Neural cell (in vitro differentiated cells): ENCODE measurements around the gene DCTN5. TPM values are rescaled to one million over a fixed set of nuclear protein-coding genes. Genes with fewer than 3 reads are reported as not detected.

Source experiments
- H2AFZ ChIP-seq: fragments of 200-600, 300-800 bp; sonication (generic), shearing (Covaris generic); 2 replicates; pipeline ENCODE4 v1.6.0; 2014; ENCODE audit warnings: low read depth, mild to moderate bottlenecking, antibody characterized with exemption, low read length, moderate library complexity
- H3F3A ChIP-seq: fragments of 200-600 bp; shearing (Covaris generic); 2 replicates; pipeline ENCODE4 v1.6.1; 2016; ENCODE audit warnings: mild to moderate bottlenecking, moderate library complexity, mixed read lengths, antibody characterized with exemption, low read length; ENCODE audit not compliant: insufficient read depth, poor library complexity, severe bottlenecking
- H3K27ac ChIP-seq: fragments of 200-600, 300-800 bp; sonication (generic), shearing (Covaris generic); 2 replicates; pipeline ENCODE4 v1.5.1; 2014; ENCODE audit warnings: mild to moderate bottlenecking, low read length, moderate library complexity
- H3K27me3 ChIP-seq: fragments of 300-800, 200-600 bp; sonication (generic), shearing (Covaris generic); 2 replicates; pipeline ENCODE4 v1.6.0; 2014; ENCODE audit warnings: mild to moderate bottlenecking, low read depth, low read length, moderate library complexity; ENCODE audit not compliant: insufficient read depth
- H3K36me3 ChIP-seq: fragments of 300-800, 200-600 bp; sonication (generic), shearing (Covaris generic); 2 replicates; pipeline ENCODE4 v1.5.1; 2014; ENCODE audit warnings: mild to moderate bottlenecking, antibody characterized with exemption, low read length, moderate library complexity; ENCODE audit not compliant: insufficient read depth
- H3K4me2 ChIP-seq: fragments of 300-800, 200-600 bp; sonication (generic), shearing (Covaris generic); 2 replicates; pipeline ENCODE4 v1.6.0; 2014; ENCODE audit warnings: mild to moderate bottlenecking, low read length
- H3K4me3 ChIP-seq: fragments of 300-800, 200-600 bp; sonication (generic), shearing (Covaris generic); 2 replicates; pipeline ENCODE4 v1.5.1; 2014; ENCODE audit warnings: mild to moderate bottlenecking, low read length, moderate library complexity
- H3K79me2 ChIP-seq: fragments of 200-600 bp; shearing (Covaris generic); replicated peaks from 2 replicates; pipeline ENCODE4 v1.6.0; 2014; ENCODE audit warnings: mild to moderate bottlenecking, low read length, moderate library complexity; ENCODE audit not compliant: insufficient read depth
- H3K9ac ChIP-seq: fragments of 300-800, 200-600 bp; sonication (generic), shearing (Covaris generic); 2 replicates; pipeline ENCODE4 v1.6.1; 2016; ENCODE audit warnings: mild to moderate bottlenecking, low read length, mixed read lengths
- H3K9me2 ChIP-seq: fragments of 200-600 bp; shearing (Covaris generic); 2 replicates; pipeline ENCODE4 v1.6.1; 2016; ENCODE audit warnings: mild to moderate bottlenecking, low read length, mixed read lengths; ENCODE audit not compliant: insufficient read depth
- H3K9me3 ChIP-seq: fragments of 200-600, 300-800 bp; sonication (generic), shearing (Covaris generic); 2 replicates; pipeline ENCODE4 v1.6.1; 2016; ENCODE audit warnings: mild to moderate bottlenecking, mixed run types, low read length, moderate library complexity, mixed read lengths
- H4K20me1 ChIP-seq: fragments of 200-600 bp; shearing (Covaris generic); 2 replicates; pipeline ENCODE4 v1.6.1; 2016; ENCODE audit warnings: mild to moderate bottlenecking, mixed run types; ENCODE audit not compliant: insufficient read depth
- CTCF ChIP-seq: fragments of 450-650 bp; IDR thresholded peaks from 2 replicates; pipeline ENCODE4 v1.5.1; 2014; ENCODE audit warnings: antibody characterized with exemption, mild to moderate bottlenecking, moderate library complexity; ENCODE audit not compliant: poor library complexity, severe bottlenecking
- EP300 ChIP-seq: fragments of 450-650 bp; conservative IDR thresholded peaks from 2 replicates; pipeline ENCODE4 v1.6.1; 2014; ENCODE audit warnings: antibody characterized with exemption, mild to moderate bottlenecking, moderate library complexity; ENCODE audit not compliant: poor library complexity, severe bottlenecking
- EZH2 ChIP-seq: fragments of 200-600, 300-800 bp; shearing (Covaris generic), sonication (generic); IDR thresholded peaks from 2 replicates; pipeline ENCODE4 v1.6.1; 2014; ENCODE audit warnings: antibody characterized with exemption, low read length, borderline replicate concordance, mild to moderate bottlenecking; ENCODE audit not compliant: insufficient read depth, poor library complexity, severe bottlenecking
- MXI1 ChIP-seq: fragments of 450-650 bp; conservative IDR thresholded peaks from 2 replicates; pipeline ENCODE4 v1.6.1; 2014; ENCODE audit warnings: antibody characterized with exemption, mild to moderate bottlenecking; ENCODE audit not compliant: poor library complexity, severe bottlenecking
- POLR2AphosphoS5 ChIP-seq: IDR thresholded peaks from 2 replicates; pipeline ENCODE4 v1.6.1; 2012
- RAD21 ChIP-seq: fragments of 450-650 bp; conservative IDR thresholded peaks from 2 replicates; pipeline ENCODE4 v1.6.1; 2014; ENCODE audit warnings: antibody characterized with exemption, mild to moderate bottlenecking, moderate library complexity
- REST ChIP-seq: IDR thresholded peaks from 2 replicates; pipeline ENCODE4 v1.6.1; 2012; ENCODE audit warnings: borderline replicate concordance
- SMC3 ChIP-seq: fragments of 450-650 bp; conservative IDR thresholded peaks from 2 replicates; pipeline ENCODE4 v1.6.1; 2014; ENCODE audit warnings: antibody characterized with exemption, mild to moderate bottlenecking, moderate library complexity; ENCODE audit not compliant: poor library complexity
- TAF1 ChIP-seq: IDR thresholded peaks from 2 replicates; pipeline ENCODE4 v1.6.1; 2012; ENCODE audit warnings: low read depth
- polyA plus RNA-seq: library from polyadenylated mRNA; depleted of rRNA; stranded (reverse); fragments of >200 nt; gene quantifications from 2 replicates; pipeline ENCODE4 v1.2.3, GENCODE V29; 2014

Gene DCTN5
- polyA plus RNA-seq, 1 donor from 2014 or later: 65.8 TPM

- H3K9me2 ChIP-seq: no peaks in the 10 kb centered on the region
- TF ChIP-seq REST (no peak), EP300 (no peak), CTCF (no peak), MXI1 (no peak), EZH2 (no peak), POLR2AphosphoS5 (no peak), SMC3 (no peak), RAD21 (no peak), TAF1 (no peak)
- no peak overlapping the region for H2AFZ ChIP-seq
- H3K36me3 ChIP-seq: peaks cover 5% of the 10 kb centered on the region
- H3K27ac ChIP-seq: no peak overlapping the region
- no peaks in the 10 kb centered on the region for H3K27me3 ChIP-seq
- peaks cover 24% of the 10 kb centered on the region for H3K79me2 ChIP-seq
- H3K9ac ChIP-seq: no peak overlapping the region
- H3K9me3 ChIP-seq: no peaks in the 10 kb centered on the region
- H4K20me1 ChIP-seq: peaks cover 8% of the 10 kb centered on the region
- H3K4me2 ChIP-seq: no peak overlapping the region
- no peaks in the 10 kb centered on the region for H3F3A ChIP-seq
- H3K4me3 ChIP-seq: no peak overlapping the region
Observed at GRCh38 chr16:23679986-23680336, 38.7 kb downstream of the DCTN5 start.

- H3K27ac ChIP-seq: no peak overlapping the region
- peaks cover 24% of the 10 kb centered on the region for H3K79me2 ChIP-seq
- no peaks in the 10 kb centered on the region for H3K27me3 ChIP-seq
- H3K4me2 ChIP-seq: no peak overlapping the region
- H3K4me3 ChIP-seq: no peak overlapping the region
- peaks cover 5% of the 10 kb centered on the region for H3K36me3 ChIP-seq
- peaks cover 8% of the 10 kb centered on the region for H4K20me1 ChIP-seq
- no peak overlapping the region for H2AFZ ChIP-seq
- TF ChIP-seq SMC3 (no peak), POLR2AphosphoS5 (no peak), EZH2 (no peak), EP300 (no peak)
- H3K9me2 ChIP-seq: no peaks in the 10 kb centered on the region
- no peaks in the 10 kb centered on the region for H3F3A ChIP-seq
- no peak overlapping the region for H3K9ac ChIP-seq
- no peaks in the 10 kb centered on the region for H3K9me3 ChIP-seq
Observed at GRCh38 chr16:23682181-23682580, 40.9 kb downstream of the DCTN5 start.
